Putamen (tissue), 1 donor: ENCODE data around the gene PDCL3.
A peak's percentile ranks its signal among the peaks of the same experiment; 100 is the strongest.

Experiments used
- DNase-seq: peaks from one replicate; pipeline ENCODE4 v3.0.0-alpha.2; 2016; ENCODE audit warnings: low spot score

Gene PDCL3

GRCh38 chr2:100611079-100612029 lies 48.6 kb downstream of the PDCL3 start:
- DNase-seq: no peak

- DNase-seq: no peak
These were observed 49.7 kb downstream of the PDCL3 start for GRCh38 chr2:100612388-100613000.

DNA sequence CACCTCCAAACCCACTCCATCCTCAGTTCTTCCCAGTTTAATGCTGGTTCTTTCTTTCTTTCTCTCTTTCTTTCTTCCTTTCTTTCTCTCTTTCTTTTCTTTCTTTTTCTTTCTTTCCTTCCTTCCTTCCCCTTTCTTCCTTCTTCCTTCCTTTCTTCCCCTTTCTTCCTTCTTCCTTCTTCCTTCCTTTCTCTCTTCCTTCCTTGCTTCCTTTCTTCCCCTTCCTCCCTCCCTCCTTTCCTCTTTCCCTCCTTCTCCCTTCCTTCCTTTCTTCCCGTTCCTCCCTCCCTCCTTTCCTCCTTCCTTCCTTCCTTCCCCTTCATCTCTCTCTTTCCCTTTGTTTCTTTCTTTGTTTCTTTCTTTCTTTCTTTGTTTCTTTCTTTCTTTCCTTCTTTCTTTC lies 50.9 kb downstream of the PDCL3 start:
- no peak for DNase-seq

GRCh38 chr2:100614455-100615000 lies 51.7 kb downstream of the PDCL3 start:
- no peak for DNase-seq

DNA sequence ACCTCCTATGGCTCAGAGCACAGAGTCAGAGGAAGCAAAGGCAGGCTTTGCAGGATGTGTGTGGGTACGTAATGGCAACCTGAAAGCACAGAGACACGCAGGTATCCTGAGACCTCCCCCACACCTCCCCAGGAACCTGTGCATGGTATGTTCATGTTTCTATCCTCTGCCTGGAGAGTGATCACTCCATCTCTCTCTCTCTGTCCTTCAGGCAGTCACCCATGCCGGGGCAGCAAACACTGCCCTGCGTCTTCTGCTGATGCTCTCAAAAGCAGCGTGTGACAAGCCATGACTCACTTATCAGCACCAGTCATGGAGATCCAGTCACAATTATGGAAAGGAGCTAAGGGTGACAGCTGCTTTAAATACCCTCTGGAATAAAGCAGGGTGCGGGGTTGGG lies 52.7 kb downstream of the PDCL3 start:
- peak; percentile 42 for DNase-seq

DNA sequence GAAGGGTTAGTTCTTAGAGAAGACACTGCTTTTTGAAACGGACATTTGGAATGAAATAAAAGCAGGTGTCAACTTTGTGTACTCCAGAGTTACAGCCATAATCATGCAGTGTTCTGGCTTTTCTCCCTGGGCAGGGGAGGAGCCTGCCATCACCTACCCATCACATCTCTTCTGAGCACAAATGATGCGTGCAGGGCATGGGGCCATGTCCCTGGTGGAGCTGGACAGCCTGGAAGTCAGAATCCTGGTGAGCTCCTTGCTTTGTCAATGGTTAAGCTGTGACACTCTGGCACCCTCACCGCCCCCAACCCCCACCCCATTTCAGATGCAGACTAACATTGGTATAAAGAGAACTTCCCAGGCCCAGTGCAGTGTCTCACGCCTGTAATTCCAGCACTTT lies 53.1 kb downstream of the PDCL3 start:
- no peak for DNase-seq

- DNase-seq: no peak
These were observed 54.1 kb downstream of the PDCL3 start for GRCh38 chr2:100616841-100617390.

DNA sequence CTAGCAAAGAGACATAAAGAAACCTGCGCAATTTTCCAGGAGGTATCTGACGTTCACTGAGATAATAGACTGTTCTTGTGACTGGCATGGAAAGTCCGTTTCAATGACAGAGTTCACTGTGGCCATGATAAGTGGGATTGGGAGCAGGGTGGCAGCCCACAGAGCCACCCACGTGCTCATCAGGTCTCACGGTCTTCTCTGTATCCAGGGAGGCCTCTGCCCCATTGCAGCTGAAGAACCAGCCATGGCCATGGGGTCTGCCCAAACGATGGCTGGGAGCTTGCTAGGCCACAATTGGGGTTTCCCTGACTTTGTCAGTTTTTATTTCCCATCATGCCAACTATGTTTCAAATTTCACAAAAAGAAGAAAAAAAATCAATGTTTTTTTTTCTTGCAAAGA lies 57.2 kb downstream of the PDCL3 start:
- no peak for DNase-seq

GRCh38 chr2:100620481-100620880 lies 57.7 kb downstream of the PDCL3 start:
- DNase-seq: no peak

DNA sequence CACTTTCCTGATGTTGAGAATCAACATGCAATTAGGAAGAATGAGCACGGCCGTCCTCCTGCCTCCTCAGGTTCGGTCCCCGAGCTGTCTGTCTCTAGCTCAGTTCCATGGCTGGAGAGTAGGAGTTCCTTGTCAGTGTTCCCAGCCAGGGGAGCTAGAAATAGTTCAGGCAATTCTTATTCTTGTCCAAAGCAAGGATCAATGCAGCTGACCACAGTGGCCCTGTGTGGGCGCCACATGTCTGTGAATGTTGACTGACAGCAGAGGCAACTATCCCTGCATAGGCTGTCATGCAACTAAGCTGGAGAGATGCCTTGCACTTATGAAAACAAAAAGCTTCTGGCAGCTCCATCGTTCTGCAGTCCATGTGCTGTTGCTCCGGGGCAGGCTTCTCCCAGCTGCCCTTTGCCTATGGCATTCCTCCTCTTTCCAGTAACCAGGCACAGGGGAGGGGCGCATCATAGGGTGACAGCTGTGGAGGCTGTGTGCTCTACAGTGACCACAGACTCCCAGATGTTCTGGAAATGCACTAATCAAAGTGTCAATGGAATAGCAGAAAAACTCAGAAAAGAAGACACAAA lies 58.7 kb downstream of the PDCL3 start:
- no peak for DNase-seq

DNA sequence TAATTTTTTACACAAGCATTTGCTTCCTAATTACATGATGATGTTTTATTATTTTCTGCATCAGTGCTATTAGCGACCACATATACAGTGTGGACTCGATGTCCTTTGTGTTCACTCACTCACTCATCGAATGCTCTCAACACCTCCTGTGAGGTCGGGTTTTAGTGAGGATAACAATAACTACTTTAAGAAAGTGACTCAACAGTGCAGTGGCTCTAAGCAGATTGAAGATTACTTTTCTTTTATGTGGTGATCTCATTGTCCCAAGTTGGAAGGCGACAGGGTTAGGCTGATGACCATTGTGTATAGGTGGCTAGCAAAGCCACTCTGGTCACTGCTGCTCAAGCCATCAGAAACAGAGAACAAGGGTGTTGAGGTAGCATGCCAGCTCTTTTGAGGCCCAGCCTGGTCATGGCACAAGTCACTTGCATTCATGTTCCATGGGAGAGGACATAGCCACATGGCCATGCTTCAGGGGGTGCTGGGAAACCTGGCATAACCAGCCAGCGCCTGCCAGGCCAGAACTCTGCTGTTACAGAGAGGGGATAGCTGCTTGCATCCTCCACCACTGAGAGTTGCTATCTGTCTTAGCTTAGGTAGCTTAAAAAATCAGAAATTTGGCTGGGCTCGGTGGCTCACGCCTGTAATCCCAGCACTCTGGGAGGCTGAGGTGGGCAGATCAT lies 60.4 kb downstream of the PDCL3 start:
- no peak for DNase-seq

- DNase-seq: no peak
These were observed 61.1 kb downstream of the PDCL3 start for GRCh38 chr2:100623930-100624329.

- no peak for DNase-seq
These were observed 61.7 kb downstream of the PDCL3 start for GRCh38 chr2:100624536-100624935.

DNA sequence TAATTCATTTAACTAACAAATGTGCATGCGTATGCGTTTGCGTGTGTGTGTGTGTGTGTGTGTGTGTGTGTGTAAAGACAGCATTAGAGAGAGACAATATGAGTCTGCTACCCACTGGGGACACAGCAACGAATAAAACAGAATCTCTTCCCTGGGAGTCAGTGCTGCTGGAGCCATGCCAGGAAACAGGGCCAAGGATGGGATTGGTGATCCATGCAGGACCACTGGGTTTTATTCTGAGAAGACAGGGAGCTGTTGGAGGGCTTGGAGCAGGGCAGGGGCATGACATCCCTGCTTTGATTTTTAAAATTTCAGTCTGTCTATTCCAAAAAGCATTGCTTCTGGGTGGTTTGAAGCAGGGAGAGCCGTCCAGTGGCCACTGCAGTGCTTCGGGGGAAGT lies 62.9 kb downstream of the PDCL3 start:
- DNase-seq: no peak
